GM18873 (cell line): ENCODE results near the gene ZYG11A.
"Not testable (repeated sequence)": the region's sequence is repeated elsewhere in the genome, so short reads cannot be mapped to it uniquely, and the experiment has no call there.

Source experiments
- ATAC-seq: cut with Tn5 transposase; IDR thresholded peaks from one replicate; pipeline ENCODE4 v1.9.1; 2021; ENCODE audit warnings: mild to moderate bottlenecking, moderate library complexity, moderate number of reproducible peaks; ENCODE audit not compliant: unreplicated experiment, low FRiP score

Gene ZYG11A

DNA sequence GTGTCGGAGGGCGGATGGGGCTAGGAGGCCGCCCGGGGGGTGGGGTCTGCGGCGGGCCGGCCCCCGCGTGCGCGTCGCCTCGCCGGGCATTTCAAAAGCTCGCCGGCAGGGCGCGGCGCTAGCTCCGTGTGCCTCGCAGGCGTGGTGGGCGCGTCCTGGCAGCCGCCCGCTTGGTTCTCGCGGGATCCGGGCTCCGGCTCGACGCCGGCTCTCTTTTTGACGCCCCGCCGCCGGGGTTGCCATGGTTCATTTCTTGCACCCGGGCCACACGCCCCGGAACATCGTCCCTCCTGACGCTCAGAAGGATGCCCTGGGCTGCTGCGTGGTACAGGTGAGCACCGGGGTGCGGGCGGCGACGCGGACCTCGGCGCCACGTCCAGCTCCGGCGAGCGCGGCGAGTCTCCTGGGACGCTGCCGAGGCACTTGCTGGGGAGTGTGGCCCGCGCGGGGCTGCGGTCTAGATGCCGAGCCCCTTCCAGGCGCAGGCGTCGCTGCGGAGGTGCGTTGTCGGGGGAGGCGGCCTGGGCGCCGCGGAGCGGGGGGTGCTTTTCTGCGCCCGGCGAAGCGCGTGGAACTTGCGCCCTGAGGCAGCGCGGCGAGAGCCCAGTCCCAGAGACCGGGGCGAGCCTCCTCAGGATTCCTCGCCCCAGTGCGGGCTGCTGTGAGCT lies at the start of gene ZYG11A:
ZYG11A (plus strand) TSS at position 118 of the 668 bp plus-strand sequence; CDS start at position 242, 124 bp downstream.
- peak; percentile 82 for ATAC-seq

DNA sequence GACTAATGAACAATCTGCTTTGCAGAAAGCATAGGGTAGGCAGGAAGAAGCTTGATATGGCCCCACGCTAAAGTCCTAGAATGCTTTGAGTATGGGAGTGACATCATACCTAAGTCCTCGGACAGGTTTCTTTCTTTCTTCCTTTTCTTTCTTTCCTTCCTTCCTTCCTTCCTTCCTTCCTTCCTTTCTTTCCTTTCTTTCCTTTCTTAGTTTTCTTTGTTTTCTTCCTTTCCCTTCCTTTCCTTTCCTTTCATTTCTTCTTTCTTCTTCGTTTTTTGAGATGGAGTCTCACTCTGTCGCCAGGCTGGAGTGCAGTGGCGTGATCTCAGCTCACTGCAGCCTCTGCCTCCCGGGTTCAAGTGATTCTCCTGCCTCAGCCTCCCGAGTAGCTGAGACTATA lies 48.8 kb upstream of the ZYG11A start:
- ATAC-seq: not testable (repeated sequence)

DNA sequence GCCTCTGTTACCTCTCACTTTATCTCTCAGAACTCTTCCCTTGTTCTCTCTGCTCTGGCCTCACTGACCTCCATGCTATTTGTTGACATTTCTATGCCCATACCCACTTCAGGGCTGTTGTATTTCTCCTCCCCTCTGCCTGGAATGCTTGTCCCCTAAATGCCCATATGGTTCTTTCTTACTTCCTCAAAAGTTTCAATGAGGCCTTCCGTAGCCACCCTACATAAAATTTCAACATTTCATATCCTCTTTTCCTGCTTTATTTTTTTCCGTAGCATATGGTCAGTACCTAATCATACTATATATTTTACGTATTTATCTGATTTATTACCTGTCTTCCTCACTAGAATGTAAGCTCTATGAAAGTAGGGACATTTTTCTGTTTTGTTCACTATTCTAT lies 47.1 kb upstream of the ZYG11A start:
- ATAC-seq: no peak

DNA sequence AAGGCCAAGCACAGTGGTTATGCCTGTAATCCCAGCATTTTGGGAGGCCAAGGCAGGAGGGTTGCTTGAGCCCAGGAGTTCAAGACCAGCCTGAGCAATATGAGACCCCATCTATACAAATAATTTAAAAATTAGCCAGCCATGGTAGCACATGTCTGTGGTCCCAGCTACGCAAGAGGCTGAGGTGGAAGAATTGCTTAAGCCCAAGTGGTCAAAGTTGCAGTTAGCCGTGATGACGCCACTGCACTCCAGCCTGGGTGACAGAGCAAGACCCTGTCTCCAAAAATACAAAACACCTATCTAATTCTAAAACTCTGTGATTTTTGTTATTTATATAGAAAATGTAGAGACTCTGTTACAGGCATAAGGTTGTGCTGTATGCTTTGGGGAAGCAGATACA lies 44.2 kb upstream of the ZYG11A start:
- no peak for ATAC-seq

DNA sequence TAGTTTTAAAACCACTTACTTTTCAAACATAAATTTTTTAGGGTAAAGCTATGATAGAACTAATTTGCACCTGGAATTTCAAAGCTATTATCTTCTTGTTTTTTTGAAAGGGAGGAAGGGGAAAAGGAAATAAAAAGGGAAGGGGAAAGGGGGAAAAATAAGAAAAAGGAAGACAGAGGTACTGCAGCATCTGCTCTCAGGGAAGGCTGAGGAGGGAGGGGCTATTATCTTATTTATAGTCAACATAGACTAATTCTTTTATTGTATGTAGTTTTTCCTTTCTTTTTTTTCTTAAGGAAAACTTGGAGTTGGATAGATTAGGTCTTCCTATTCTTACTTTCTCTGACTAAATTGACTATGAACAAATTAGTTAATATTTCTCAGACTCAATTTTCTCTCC lies 41.5 kb upstream of the ZYG11A start:
- ATAC-seq: no peak

DNA sequence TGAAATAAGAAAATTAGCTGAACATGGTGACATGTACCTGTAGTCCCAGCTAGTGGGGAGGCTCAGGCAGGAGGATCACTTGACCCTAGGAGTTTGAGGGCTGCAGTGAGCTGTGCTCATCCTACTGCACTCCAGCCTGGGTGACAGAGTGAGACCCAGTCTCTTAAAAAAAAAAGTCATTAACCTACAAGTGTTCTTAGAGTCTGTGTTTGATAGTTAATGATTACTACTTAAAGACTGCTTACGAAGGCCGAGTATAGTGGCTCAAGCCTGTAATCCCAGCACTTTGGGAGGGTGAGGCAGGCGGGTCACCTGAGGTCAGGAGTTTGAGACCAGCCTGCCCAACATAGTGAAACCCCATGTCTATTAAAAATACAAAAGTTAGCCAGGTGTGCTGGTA lies 38.5 kb upstream of the ZYG11A start:
- not testable (repeated sequence) for ATAC-seq

DNA sequence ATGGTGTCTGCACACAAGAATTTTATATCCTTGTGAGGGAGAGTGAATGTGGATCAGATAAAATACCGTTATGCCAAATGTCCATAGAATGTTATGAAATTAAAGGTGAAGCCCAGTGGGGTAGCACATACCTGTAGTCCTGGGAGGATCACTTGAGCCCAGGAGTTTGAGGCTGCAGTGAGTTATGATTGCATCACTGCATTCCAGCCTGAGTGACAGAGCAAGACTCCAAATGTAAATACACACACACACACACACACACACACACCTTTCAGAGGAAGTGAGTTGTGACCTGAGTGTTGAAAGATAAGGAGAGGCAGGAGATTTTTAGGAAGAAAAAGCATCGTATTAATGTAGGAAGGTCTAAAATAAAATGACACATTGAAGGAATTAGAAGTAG lies 28.1 kb upstream of the ZYG11A start:
- no peak for ATAC-seq

DNA sequence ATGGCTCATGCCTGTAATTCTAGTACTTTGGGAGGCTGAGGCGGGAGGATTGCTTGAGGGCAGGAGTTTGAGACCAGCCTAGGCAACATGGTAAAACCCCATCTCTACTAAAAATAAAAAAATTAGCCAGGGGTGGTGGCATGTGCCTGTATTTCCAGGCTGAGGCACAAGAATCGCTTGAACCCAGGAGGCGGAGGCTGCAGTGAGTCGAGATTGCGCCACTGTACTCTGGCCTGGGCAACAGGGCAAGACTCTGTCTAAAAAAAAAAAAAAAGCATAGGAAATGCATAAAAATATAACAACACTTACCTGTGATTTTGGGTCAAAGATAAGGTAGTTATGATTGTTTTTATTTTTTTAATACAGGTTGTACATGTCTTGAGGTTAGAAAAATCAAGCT lies 21.7 kb upstream of the ZYG11A start:
- not testable (repeated sequence) for ATAC-seq

DNA sequence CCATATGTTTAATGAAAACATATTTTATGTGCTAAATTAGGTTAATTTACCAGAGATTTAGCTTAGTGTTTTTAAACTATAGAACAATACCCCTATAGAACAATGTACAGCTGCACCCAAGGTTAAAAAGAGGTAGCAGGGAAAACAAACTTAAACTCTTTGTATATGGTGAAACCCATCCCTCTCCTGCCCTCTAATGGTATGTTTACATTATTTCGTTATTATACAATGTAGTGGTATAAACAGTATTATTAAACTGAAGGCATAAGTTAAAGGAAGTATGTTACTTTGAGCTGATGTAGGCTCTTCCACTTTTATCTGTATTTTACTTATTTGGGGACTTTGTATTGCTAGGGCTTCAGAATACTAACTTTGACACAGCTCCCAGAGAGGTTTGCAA lies 16.7 kb upstream of the ZYG11A start:
- no peak for ATAC-seq

DNA sequence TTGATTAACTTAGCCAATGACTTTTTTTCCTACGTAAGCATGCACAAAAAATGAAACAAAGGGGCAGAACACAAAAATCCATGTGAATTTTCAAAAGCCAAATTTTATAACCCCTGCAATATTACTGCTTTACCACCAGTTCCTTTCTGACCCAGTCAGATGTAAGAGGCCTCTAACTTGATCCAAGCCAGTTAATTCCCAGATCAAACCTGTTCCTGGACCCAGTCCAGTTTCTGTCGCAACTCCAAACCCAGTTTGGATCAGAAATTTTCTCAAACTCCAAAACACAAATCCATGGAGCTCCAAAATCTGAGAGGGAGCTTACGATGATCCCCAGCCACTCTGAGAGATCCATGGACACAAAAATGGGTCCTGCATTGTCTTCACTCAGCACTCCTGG lies 7.8 kb upstream of the ZYG11A start:
- ATAC-seq: no peak

DNA sequence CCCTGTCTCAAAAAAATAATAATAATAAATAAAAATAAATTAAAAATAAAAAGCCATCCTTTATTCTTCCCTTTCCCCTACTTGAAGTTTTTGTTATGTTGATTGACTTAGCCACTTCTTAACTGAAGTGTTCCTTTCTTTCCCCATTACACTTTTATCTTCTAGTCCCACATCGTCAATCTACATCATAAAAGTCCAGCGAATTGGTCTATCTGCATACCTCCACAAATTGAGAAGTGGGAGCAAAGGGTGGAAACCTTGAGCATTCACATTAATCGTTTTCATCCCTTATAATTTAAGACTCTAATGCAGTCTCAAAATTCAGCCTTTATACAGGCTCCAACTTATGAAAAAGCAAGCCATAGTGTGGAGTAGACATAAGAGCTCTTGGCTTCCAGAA lies 6.5 kb upstream of the ZYG11A start:
- ATAC-seq: no peak

DNA sequence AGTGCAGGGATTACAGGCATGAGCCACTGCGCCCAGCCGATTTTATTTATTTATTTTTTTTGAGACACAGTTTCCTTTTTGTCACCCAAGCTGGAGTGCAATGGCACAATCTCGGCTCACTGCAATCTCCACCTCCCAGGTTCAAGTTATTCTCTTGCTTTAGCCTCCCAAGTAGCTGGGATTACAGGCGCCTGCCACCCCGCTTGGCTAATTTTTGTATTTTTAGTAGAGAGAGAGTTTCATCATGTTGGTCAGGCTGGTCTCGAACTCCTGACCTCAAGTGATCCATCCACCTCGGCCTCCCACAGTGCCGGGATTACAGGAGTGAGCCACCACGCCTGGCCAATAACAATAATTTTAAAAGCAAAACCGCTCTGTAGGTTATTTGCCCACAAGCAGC lies 3.4 kb upstream of the ZYG11A start:
- ATAC-seq: not testable (repeated sequence)

DNA sequence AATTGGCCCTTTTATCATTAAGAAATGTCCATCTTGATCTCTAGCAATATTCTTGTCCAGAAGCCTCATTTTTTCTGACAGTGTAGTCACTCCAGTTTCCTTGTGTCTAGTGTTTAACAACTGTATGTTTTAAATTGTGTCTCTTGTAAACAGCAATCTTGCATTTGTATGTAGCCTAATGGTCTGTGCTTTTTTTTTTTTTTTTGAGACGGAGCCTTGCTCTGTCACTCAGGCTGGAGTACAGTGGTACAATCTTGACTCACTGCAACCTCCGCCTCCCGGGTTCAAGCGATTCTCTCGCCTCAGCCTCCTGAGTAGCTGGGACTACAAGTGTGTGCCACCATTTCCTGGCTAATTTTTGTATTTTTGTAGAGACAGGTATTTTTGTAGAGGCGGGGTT lies 2.6 kb downstream of the ZYG11A start:
- not testable (repeated sequence) for ATAC-seq

DNA sequence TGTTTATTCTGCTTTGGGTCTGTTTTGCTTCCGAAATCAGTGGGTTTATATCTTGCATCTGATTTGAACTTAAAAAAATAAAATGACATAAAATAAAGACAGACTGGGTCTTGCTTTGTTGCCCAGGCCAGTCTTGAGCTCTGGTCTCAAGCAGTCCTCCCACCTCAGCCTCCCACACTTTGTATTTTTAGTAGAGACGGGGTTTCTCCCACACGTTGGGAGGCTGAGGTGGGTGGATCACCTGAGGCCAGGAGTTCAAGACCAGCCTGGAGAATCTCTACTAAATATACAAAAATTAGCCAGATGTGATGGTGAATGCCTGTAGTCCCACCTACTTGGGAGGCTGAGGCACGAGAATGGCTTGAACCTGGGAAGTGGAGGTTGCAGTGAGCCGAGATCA lies 5.9 kb downstream of the ZYG11A start:
- ATAC-seq: no peak

DNA sequence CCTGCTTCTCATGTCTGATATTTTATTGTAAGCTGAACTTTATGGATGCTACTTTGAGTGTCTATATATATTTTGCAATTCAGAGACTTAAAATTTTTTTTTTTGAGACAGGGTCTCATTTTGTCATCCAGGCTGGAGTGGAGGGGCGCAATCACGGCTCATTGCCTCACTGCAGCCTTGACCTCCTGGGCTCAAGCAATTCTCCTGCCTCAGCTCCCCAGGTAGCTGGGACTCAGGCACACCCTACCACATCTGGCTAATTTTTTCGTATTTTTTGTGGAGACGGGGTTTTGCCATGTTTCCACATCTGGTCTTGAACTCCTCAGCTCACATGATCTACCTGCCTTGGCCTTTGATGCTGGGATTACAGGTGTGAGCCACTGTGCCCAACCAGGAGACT lies 8.4 kb downstream of the ZYG11A start:
- ATAC-seq: no peak

DNA sequence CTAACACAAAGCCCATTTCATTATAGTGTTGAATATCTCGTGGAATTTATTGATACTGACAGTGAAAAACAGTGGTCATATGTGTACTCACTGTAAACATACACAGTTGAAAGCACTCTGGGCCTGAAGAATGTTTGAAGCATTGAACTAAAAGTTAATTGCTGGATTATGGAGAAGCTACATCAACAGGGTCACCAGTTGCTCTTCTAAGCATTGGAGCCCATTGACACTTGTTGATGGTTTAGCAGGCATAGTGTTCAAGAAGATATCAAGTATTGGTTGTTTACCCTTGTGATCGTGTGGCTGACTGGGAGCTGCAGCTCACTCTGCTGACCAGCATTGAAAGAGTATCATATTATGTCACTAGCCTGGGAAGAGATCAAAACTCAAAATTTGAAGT lies 10.3 kb downstream of the ZYG11A start:
- no peak for ATAC-seq

DNA sequence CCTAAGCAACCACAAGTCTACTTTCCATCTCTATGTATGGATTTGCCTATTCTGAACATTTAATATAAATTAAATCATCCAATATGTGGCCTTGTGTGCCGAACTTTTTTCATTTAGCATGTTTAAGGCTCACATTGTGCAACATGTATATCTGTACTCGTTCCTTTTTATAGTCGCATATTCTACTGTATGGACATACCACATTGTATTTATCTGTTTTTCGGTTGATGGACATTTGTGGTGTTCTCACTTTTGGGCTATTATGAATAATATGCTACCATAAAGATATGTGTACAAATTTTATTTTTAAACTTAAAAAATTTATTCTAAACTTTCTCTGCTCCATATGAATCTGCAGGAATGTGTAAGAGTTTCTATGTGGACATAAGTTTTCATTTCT lies 13.0 kb downstream of the ZYG11A start:
- no peak for ATAC-seq

DNA sequence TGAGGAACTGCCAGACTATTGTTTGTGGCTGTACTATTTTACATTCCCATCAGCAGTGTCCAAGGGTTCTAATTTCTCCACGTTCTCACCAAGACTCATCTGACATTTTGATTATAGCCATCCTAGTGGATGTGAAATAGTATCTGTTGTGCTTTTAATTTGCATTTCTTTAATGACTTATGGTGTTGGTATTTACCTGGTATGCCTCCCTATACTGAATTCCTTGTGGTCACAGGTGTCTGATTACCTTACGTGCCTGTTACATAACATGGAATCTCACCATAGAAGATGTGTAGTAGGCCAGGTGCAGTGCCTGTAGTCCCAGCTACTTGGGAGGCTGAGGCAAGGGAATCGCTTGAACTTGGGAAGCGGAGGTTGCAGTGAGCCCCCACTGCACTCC lies 13.5 kb downstream of the ZYG11A start:
- ATAC-seq: no peak

DNA sequence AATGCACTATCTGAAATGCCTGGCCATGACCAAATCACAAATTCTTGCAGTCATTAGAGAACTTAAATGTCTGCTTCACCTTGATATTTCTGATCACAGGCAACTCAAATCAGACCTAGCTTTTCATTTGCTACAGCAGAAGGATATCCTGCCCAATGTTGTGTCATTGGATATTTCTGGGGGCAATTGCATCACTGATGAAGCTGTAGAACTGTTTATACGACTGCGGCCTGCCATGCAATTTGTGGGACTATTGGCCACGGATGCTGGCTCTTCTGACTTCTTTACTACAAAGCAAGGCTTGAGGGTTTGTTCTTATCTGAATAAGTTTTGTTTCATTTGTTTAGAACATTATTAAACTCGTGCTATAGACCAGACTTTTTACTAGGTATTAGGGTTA lies 14.9 kb downstream of the ZYG11A start:
- ATAC-seq: no peak

DNA sequence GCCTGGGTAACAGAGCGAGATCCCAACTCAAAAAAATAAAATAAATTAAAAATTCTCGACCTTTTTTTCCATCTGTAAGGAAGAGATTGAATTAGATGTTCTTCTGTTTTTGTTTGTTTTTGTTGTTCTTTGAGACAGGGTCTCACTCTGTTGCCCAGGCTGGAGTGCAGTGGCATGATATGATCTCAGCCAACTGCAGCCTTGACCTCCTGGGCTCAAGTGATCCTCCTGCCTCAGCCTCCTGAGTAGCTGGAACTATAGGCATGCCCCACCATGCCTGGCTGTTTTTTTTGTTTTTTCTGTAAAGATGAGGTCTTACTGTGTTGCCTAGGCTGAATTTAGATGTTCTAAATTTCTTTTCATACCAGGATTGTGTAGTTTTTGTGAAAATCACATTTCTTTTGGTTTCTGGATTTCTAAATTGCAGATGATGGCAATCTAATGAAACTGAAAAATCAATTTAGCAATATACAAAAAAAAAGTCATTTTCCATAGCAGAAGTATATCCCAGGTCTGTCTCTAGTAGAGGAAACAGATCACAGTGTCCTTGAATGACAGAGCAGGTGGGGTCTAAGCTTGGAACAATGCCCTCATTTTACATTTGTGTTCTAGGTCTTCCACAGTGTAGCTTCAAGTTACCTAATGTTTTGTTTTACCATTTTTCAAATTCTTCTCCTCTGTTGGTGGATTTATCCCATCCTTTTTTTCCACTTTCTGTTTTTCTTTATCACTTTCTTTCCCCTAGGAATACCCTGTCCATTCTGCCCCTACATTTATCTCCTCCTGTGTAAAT lies 20.3 kb downstream of the ZYG11A start:
- no peak for ATAC-seq

DNA sequence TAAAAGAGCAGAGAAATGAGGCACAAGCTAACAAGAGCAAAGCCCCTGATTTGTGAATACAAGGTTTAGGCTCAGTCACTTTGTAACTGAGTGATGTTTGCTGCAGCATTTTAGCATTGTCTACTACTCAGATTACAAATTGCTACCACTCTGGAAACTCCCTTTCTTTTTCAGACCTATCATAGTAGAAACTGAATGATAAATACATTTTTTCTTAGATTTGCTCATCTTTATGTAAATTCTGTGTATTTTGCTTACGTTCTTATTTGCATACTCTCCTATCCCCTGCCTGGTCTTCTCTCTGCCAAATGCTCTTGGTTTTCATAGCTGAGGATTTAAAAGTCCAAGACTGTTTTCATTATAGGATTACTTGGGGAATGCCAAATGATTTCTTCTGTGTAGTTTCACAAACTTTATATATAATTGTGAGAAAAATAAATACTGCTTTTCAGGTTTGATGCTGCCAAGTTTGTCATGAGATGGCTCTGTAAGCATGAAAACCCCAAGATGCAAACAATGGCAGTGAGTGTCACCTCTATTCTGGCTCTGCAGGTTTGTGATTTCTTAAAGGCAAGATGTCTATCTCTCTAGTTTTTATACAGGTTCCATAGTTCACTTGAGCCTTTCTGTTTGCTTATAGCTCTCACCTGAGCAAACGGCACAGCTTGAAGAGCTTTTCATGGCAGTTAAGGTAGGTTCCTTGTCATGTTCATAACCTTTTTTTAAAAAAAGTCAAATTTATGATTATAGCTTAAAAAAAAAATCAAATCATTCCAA lies 24.7 kb downstream of the ZYG11A start:
- peak; percentile 87 for ATAC-seq
